ENCODE data around the gene CD53. TPM values are rescaled to one million over a fixed set of nuclear protein-coding genes. Genes with fewer than 3 reads are reported as not detected.

CD53 gene
- total RNA-seq, 1 experiment from 2014 or later = not detected

GRCh38 chr1:110876748-110877341 lies 3.9 kb downstream of the CD53 start:
- no peaks in the 10 kb centered on the region for H3K36me3 Mint-ChIP-seq (ENCODE audit: insufficient read depth, unreplicated experiment)
- no peak overlapping the region for H3K4me3 ChIP-seq (ENCODE audit: low read depth, low read length)
- no peak overlapping the region for H3K27ac Mint-ChIP-seq (ENCODE audit: unreplicated experiment)
- ChIA-PET CTCF (no interaction called here), POLR2A (no interaction called here)
- H3K9me3 ChIP-seq = no peaks in the 10 kb centered on the region
- intact Hi-C loops (cut with micrococcal nuclease; ENCODE audit: unreplicated experiment) = no loop called here
- TF ChIP-seq CTCF (IDR thresholded peaks at IDR 0.05; ENCODE audit: insufficient read depth in 1 of 2, low read depth in 1 of 2, low read length in 1 of 2, severe bottlenecking in 1 of 2, unreplicated experiment in 1 of 2) = no peak
- no peaks in the 10 kb centered on the region for H3K9me3 Mint-ChIP-seq (ENCODE audit: unreplicated experiment)
- H3K27me3 ChIP-seq (replicated peaks; ENCODE audit: control insufficient read depth, insufficient read depth, low read length) = no peaks in the 10 kb centered on the region
- BruUV-seq (replicated peaks) = no TSS peak
- no peaks in the 10 kb centered on the region for H3K4me1 ChIP-seq
- no peaks in the 10 kb centered on the region for H3K27me3 Mint-ChIP-seq (ENCODE audit: insufficient read depth, unreplicated experiment)
- H3K4me3 Mint-ChIP-seq (ENCODE audit: unreplicated experiment) = no peak overlapping the region
- no peaks in the 10 kb centered on the region for H3K4me1 Mint-ChIP-seq (ENCODE audit: low read depth, unreplicated experiment)
- no peak for DNase-seq
- no peaks in the 10 kb centered on the region for H3K36me3 ChIP-seq (ENCODE audit: control insufficient read depth, insufficient read depth, low read length)

- H3K4me1 ChIP-seq = no peaks in the 10 kb centered on the region
- CTCF ChIA-PET = no interaction called here
- Mint-ChIP-seq H3K36me3 (ENCODE audit: insufficient read depth, unreplicated experiment) (no peaks in the 10 kb centered on the region), H3K4me3 (ENCODE audit: unreplicated experiment) (no peak overlapping the region), H3K27me3 (ENCODE audit: insufficient read depth, unreplicated experiment) (no peaks in the 10 kb centered on the region), H3K4me1 (ENCODE audit: low read depth, unreplicated experiment) (no peaks in the 10 kb centered on the region), H3K27ac (ENCODE audit: unreplicated experiment) (no peak overlapping the region), H3K9me3 (ENCODE audit: unreplicated experiment) (no peaks in the 10 kb centered on the region)
- POLR2A ChIA-PET = no interaction called here
- no peaks in the 10 kb centered on the region for H3K27me3 ChIP-seq (replicated peaks; ENCODE audit: control insufficient read depth, insufficient read depth, low read length)
- H3K9me3 ChIP-seq = no peaks in the 10 kb centered on the region
- no peak overlapping the region for H3K4me3 ChIP-seq (ENCODE audit: low read depth, low read length)
- no peaks in the 10 kb centered on the region for H3K36me3 ChIP-seq (ENCODE audit: control insufficient read depth, insufficient read depth, low read length)
- DNase-seq = no peak
- no peak for TF ChIP-seq CTCF (IDR thresholded peaks at IDR 0.05; ENCODE audit: insufficient read depth in 1 of 2, low read depth in 1 of 2, low read length in 1 of 2, severe bottlenecking in 1 of 2, unreplicated experiment in 1 of 2)
- BruUV-seq (replicated peaks) = no TSS peak
- intact Hi-C loops (cut with micrococcal nuclease; ENCODE audit: unreplicated experiment) = no loop called here
These were observed 4.4 kb downstream of the CD53 start for GRCh38 chr1:110877364-110877763.

- no TSS peak for BruUV-seq (replicated peaks)
- no peak overlapping the region for H3K4me3 ChIP-seq (ENCODE audit: low read depth, low read length)
- Mint-ChIP-seq H3K36me3 (ENCODE audit: insufficient read depth, unreplicated experiment) (no peaks in the 10 kb centered on the region), H3K9me3 (ENCODE audit: unreplicated experiment) (no peaks in the 10 kb centered on the region), H3K27ac (ENCODE audit: unreplicated experiment) (no peak overlapping the region), H3K4me3 (ENCODE audit: unreplicated experiment) (no peak overlapping the region), H3K4me1 (ENCODE audit: low read depth, unreplicated experiment) (no peaks in the 10 kb centered on the region), H3K27me3 (ENCODE audit: insufficient read depth, unreplicated experiment) (no peaks in the 10 kb centered on the region)
- ChIA-PET CTCF (no interaction called here), POLR2A (no interaction called here)
- no peaks in the 10 kb centered on the region for H3K36me3 ChIP-seq (ENCODE audit: control insufficient read depth, insufficient read depth, low read length)
- no peaks in the 10 kb centered on the region for H3K4me1 ChIP-seq
- H3K9me3 ChIP-seq = no peaks in the 10 kb centered on the region
- no peaks in the 10 kb centered on the region for H3K27me3 ChIP-seq (replicated peaks; ENCODE audit: control insufficient read depth, insufficient read depth, low read length)
- no peak for TF ChIP-seq CTCF (IDR thresholded peaks at IDR 0.05; ENCODE audit: insufficient read depth in 1 of 2, low read depth in 1 of 2, low read length in 1 of 2, severe bottlenecking in 1 of 2, unreplicated experiment in 1 of 2)
- DNase-seq = no peak
- intact Hi-C loops (cut with micrococcal nuclease; ENCODE audit: unreplicated experiment) = no loop called here
These were observed 4.8 kb downstream of the CD53 start for GRCh38 chr1:110877776-110878175.
